ENCODE results near the gene RUNDC1. TPM values are rescaled to one million over a fixed set of nuclear protein-coding genes. Genes with fewer than 3 reads are reported as not detected.

RUNDC1 gene
- total RNA-seq, 2 experiments from 2014 or later = 16.9 to 17.4 TPM

- Mint-ChIP-seq H3K27ac (no peak overlapping the region), H3K4me1 (peaks cover 21% of the 10 kb centered on the region)
- CTCF ChIA-PET = no interaction called here
These were observed 35.2 kb downstream of the RUNDC1 start for GRCh38 chr17:43015579-43015978.

GRCh38 chr17:43016216-43016615 lies 35.9 kb downstream of the RUNDC1 start:
- Mint-ChIP-seq H3K4me1 (peaks cover 19% of the 10 kb centered on the region), H3K27ac (no peak overlapping the region), H3K9me3 (ENCODE audit: low read depth) (no peaks in the 10 kb centered on the region), H3K36me3 (peaks cover 26% of the 10 kb centered on the region), H3K4me3 (no peak overlapping the region), H3K27me3 (no peaks in the 10 kb centered on the region)
- CTCF ChIA-PET = no interaction called here
- DNase-seq (no peak), ATAC-seq (no peak)

More at GRCh38 chr17:43015579-43015978, 35.2 kb downstream of the RUNDC1 start:
- ATAC-seq (no peak), DNase-seq (no peak)
- H3K36me3 Mint-ChIP-seq = peaks cover 30% of the 10 kb centered on the region
- H3K4me3 Mint-ChIP-seq = no peak overlapping the region
- no peaks in the 10 kb centered on the region for H3K9me3 Mint-ChIP-seq (ENCODE audit: low read depth)
- no peaks in the 10 kb centered on the region for H3K27me3 Mint-ChIP-seq

- H3K4me3 Mint-ChIP-seq = no peak overlapping the region
- peaks cover 20% of the 10 kb centered on the region for H3K4me1 Mint-ChIP-seq
- no peak overlapping the region for H3K27ac Mint-ChIP-seq
- ATAC-seq = peak; percentile 37
- H3K9me3 Mint-ChIP-seq (ENCODE audit: low read depth) = no peaks in the 10 kb centered on the region
- CTCF ChIA-PET = interaction anchor here (1.6 kb wide), 1 partner anchor 20 kb away, joined by 7 read pairs; the partner anchor contains the start of gene RPL27
- no peaks in the 10 kb centered on the region for H3K27me3 Mint-ChIP-seq
- peak; percentile 55 for DNase-seq
- H3K36me3 Mint-ChIP-seq = peaks cover 16% of the 10 kb centered on the region
These were observed 37.9 kb downstream of the RUNDC1 start for GRCh38 chr17:43018008-43018853.

GRCh38 chr17:43018932-43019331 lies 38.6 kb downstream of the RUNDC1 start:
- Mint-ChIP-seq H3K27ac (no peak overlapping the region), H3K4me1 (peaks cover 20% of the 10 kb centered on the region), H3K9me3 (ENCODE audit: low read depth) (no peaks in the 10 kb centered on the region), H3K36me3 (peaks cover 10% of the 10 kb centered on the region), H3K27me3 (no peaks in the 10 kb centered on the region), H3K4me3 (no peak overlapping the region)
- CTCF ChIA-PET = interaction anchor here (1.6 kb wide), 1 partner anchor 20 kb away, joined by 7 read pairs; the partner anchor contains the start of gene RPL27
- ATAC-seq (no peak), DNase-seq (no peak)

GRCh38 chr17:43019418-43019817 lies 39.1 kb downstream of the RUNDC1 start:
- peaks cover 7% of the 10 kb centered on the region for H3K36me3 Mint-ChIP-seq
- peaks cover 4% of the 10 kb centered on the region for H3K27me3 Mint-ChIP-seq
- DNase-seq (no peak), ATAC-seq (no peak)
- H3K27ac Mint-ChIP-seq = no peak overlapping the region
- no peaks in the 10 kb centered on the region for H3K9me3 Mint-ChIP-seq (ENCODE audit: low read depth)
- peaks cover 23% of the 10 kb centered on the region for H3K4me1 Mint-ChIP-seq
- no peak overlapping the region for H3K4me3 Mint-ChIP-seq
- CTCF ChIA-PET = interaction anchor here (1.6 kb wide), 1 partner anchor 21 kb away, joined by 7 read pairs; the partner anchor contains the start of gene RPL27

GRCh38 chr17:43020030-43020621 lies 39.8 kb downstream of the RUNDC1 start:
- peaks cover 9% of the 10 kb centered on the region for H3K27me3 Mint-ChIP-seq
- ATAC-seq (no peak), DNase-seq (no peak)
- peaks cover 1% of the 10 kb centered on the region for H3K36me3 Mint-ChIP-seq
- CTCF ChIA-PET = interaction anchor here (1.1 kb wide), 1 partner anchor 10 kb away, joined by 3 read pairs; no protein-coding TSS in a partner anchor
- H3K4me3 Mint-ChIP-seq = peak overlapping the region; percentile 22
- H3K4me1 Mint-ChIP-seq = peaks cover 28% of the 10 kb centered on the region
- H3K27ac Mint-ChIP-seq = no peak overlapping the region
- no peaks in the 10 kb centered on the region for H3K9me3 Mint-ChIP-seq (ENCODE audit: low read depth)

- ATAC-seq = no peak
These were observed 40.7 kb downstream of the RUNDC1 start for GRCh38 chr17:43020789-43021740.

GRCh38 chr17:43021741-43022512 lies 41.6 kb downstream of the RUNDC1 start, which contains the start of gene VAT1:
TSS of gene VAT1 (minus strand) at chr17:43022385. CDS start at chr17:43022322, 63 bp downstream.
- ATAC-seq (peak; percentile 73), DNase-seq (peak; percentile 66)
- Mint-ChIP-seq H3K9me3 (ENCODE audit: low read depth) (no peaks in the 10 kb centered on the region), H3K4me3 (peak within 1 kb of the TSS; percentile 81), H3K27ac (no peak within 1 kb of the TSS), H3K4me1 (peaks cover 31% of the 10 kb centered on the region), H3K27me3 (peaks cover 23% of the 10 kb centered on the region), H3K36me3 (no peaks in the 10 kb centered on the region)
- CTCF ChIA-PET = interaction anchor here (1.0 to 1.2 kb wide), 3 partner anchors 9 to 24 kb away, joined by 3 to 6 read pairs (median 6); partner anchors contain the start of gene IFI35

More at GRCh38 chr17:43020789-43021740, 40.7 kb downstream of the RUNDC1 start:
- H3K4me3 Mint-ChIP-seq = peak overlapping the region; percentile 81
- H3K4me1 Mint-ChIP-seq = peaks cover 31% of the 10 kb centered on the region
- no peak for DNase-seq
- H3K27ac Mint-ChIP-seq = no peak overlapping the region
- H3K27me3 Mint-ChIP-seq = peaks cover 16% of the 10 kb centered on the region
- no peaks in the 10 kb centered on the region for H3K36me3 Mint-ChIP-seq
- H3K9me3 Mint-ChIP-seq (ENCODE audit: low read depth) = no peaks in the 10 kb centered on the region
- CTCF ChIA-PET = interaction anchor here (1.0 to 1.2 kb wide), 3 partner anchors 11 to 23 kb away, joined by 3 to 6 read pairs (median 3); partner anchors contain the start of gene IFI35

GRCh38 chr17:43024407-43025289 lies 44.3 kb downstream of the RUNDC1 start, which contains the start of gene RND2:
TSS of gene RND2 (plus strand) at chr17:43025231. CDS start at chr17:43025348, 117 bp downstream.
- Mint-ChIP-seq H3K27ac (peak within 1 kb of the TSS; percentile 26), H3K36me3 (no peaks in the 10 kb centered on the region), H3K4me1 (peaks cover 22% of the 10 kb centered on the region), H3K4me3 (peak within 1 kb of the TSS; percentile 72), H3K27me3 (peaks cover 25% of the 10 kb centered on the region), H3K9me3 (ENCODE audit: low read depth) (no peaks in the 10 kb centered on the region)
- CTCF ChIA-PET = interaction anchor here (0.8 to 1.4 kb wide), 14 partner anchors 9 to 344 kb away, joined by 3 to 8 read pairs (median 4); partner anchors contain the start of gene RPL27
- peak; percentile 86 for DNase-seq
- ATAC-seq = peak; percentile 64

GRCh38 chr17:43025290-43025657 lies 44.9 kb downstream of the RUNDC1 start:
- Mint-ChIP-seq H3K4me3 (peak overlapping the region; percentile 33), H3K9me3 (ENCODE audit: low read depth) (no peaks in the 10 kb centered on the region), H3K4me1 (peaks cover 17% of the 10 kb centered on the region), H3K27ac (no peak overlapping the region), H3K27me3 (peaks cover 25% of the 10 kb centered on the region), H3K36me3 (no peaks in the 10 kb centered on the region)
- ATAC-seq (no peak), DNase-seq (no peak)
- CTCF ChIA-PET = interaction anchor here (1.4 kb wide), 1 partner anchor 12 kb away, joined by 8 read pairs; no protein-coding TSS in a partner anchor

Measured in activated CD8-positive, alpha-beta memory T cell treated with anti-CD3 and anti-CD28 coated beads, Interleukin-2, amount 10 ng/mL, durations not matched to agents 7 days and 5 days (primary cell).